Cardiac fibroblast (primary cell): ENCODE results near the gene PTGS1.

Experiments
- DNase-seq, 2 donors: peaks; one replicate each; pipeline versions ENCODE4 v3.0.0 to v3.0.0-alpha.2; 2010; ENCODE audit warnings: low read depth in 2 of 2
- H3K4me3 ChIP-seq, 2 donors: replicated peaks in 1 of 2; 1 replicate in 1 of 2; 2 replicates in 1 of 2; pipeline ENCODE4 v1.5.1; 2011; ENCODE audit warnings: low read depth in 2 of 2, low read length in 2 of 2, mild to moderate bottlenecking in 2 of 2, moderate library complexity in 1 of 2
- TF ChIP-seq, protein P1 (sequence below): IDR thresholded peaks from one replicate; pipeline ENCODE4 v1.5.1; 2011; ENCODE audit warnings: low read depth, mild to moderate bottlenecking, low read length, inconsistent platforms

The PTGS1 gene

GRCh38 chr9:122332083-122332482 is 38.7 kb upstream of the PTGS1 start:
- TF ChIP-seq, protein P1, sequence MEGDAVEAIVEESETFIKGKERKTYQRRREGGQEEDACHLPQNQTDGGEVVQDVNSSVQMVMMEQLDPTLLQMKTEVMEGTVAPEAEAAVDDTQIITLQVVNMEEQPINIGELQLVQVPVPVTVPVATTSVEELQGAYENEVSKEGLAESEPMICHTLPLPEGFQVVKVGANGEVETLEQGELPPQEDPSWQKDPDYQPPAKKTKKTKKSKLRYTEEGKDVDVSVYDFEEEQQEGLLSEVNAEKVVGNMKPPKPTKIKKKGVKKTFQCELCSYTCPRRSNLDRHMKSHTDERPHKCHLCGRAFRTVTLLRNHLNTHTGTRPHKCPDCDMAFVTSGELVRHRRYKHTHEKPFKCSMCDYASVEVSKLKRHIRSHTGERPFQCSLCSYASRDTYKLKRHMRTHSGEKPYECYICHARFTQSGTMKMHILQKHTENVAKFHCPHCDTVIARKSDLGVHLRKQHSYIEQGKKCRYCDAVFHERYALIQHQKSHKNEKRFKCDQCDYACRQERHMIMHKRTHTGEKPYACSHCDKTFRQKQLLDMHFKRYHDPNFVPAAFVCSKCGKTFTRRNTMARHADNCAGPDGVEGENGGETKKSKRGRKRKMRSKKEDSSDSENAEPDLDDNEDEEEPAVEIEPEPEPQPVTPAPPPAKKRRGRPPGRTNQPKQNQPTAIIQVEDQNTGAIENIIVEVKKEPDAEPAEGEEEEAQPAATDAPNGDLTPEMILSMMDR: no peak
- no peak overlapping the region for H3K4me3 ChIP-seq
- DNase-seq: no peak

- H3K4me3 ChIP-seq: no peak overlapping the region
- TF ChIP-seq, protein P1: no peak
- no peak for DNase-seq
Measured at GRCh38 chr9:122332644-122333043, 38.2 kb upstream of the PTGS1 start.

DNA sequence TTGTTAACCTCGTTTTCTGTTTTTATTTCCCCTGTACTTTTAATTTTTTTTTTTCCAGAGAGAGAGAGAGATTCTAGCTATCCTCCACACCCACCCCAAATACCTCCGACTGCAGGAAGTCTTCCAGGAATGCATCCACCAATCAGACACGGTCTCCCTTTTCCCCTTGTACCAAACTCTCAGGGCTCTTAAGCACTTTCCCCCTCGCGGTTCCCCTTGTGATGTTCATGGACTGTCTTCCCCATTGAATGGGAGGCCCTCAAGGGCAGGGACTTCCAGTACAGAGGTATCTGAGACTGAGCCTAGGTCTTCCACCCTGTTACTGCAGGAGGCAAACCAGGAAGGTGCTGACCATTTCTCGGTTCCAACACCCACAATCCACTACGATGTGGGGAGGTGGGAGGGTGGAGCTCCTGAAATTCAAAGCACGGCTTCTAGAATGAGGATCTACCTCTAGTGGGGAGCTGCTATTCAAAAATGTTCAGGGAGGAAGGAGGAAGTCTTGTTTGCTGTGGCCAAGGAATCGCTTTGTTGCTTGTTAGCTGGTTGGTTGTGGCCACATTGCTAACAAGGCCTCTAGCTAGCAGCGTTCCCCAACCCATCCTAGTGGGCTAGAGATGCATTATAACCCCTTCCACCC is 37.5 kb upstream of the PTGS1 start:
- TF ChIP-seq, protein P1: no peak
- no peak overlapping the region for H3K4me3 ChIP-seq
- DNase-seq: no peak

GRCh38 chr9:122334916-122335315 is 35.9 kb upstream of the PTGS1 start:
- TF ChIP-seq, protein P1: no peak
- H3K4me3 ChIP-seq: no peak overlapping the region
- DNase-seq: peak in 1 of 2 donors; percentile 49

GRCh38 chr9:122336189-122336588 is 34.6 kb upstream of the PTGS1 start:
- no peak for DNase-seq
- no peak overlapping the region for H3K4me3 ChIP-seq
- TF ChIP-seq, protein P1: no peak

DNA sequence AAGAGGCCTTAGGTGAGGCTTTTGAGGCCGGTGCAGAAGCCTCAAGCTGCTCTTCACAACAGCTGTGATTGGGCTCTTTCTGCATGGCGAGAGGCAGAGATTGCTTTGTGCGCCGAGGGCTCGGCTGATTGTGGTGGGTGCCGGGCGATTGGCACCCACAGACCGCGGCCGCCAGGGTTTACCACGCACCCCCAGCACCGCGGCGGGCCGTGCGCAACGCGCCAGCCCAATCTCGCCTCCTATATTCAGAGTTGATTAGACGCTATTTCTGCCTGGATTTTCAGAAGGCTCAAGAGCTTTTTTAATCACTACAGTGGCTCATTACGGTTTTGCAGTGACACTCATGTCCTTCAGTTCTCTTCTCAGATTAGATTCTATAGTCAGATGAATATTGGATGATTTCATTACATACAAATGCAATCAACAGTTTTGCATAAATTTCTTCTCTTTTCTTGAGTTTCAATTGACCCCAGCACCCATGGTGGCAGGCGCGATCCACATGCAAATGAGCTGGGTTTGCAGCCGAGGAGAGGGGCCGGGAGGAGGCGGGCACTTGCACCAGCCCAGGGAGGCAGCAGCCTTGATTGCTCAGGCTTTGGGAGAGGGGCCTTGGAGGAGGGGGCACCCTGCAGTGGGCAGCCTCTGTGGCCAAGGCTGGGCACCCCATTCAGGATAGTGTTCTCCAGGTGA is 33.8 kb upstream of the PTGS1 start:
- DNase-seq: no peak
- H3K4me3 ChIP-seq: no peak overlapping the region
- TF ChIP-seq, protein P1: no peak
